DND-41 (cell line): Measurements from ENCODE around the gene F11R.

Experiments used
- EZH2 ChIP-seq: IDR thresholded peaks from 3 replicates; pipeline ENCODE4 v1.6.1; 2012; ENCODE audit warnings: borderline replicate concordance, low read depth, mild to moderate bottlenecking, moderate library complexity, low read length, inconsistent platforms; ENCODE audit not compliant: severe bottlenecking
- TF ChIP-seq, protein P1 (sequence below): IDR thresholded peaks from 2 replicates; pipeline ENCODE4 v1.5.1; 2012; ENCODE audit warnings: borderline replicate concordance, low read length, moderate library complexity, mild to moderate bottlenecking; ENCODE audit not compliant: poor library complexity, severe bottlenecking; ENCODE audit errors: extremely low read depth

DNA sequence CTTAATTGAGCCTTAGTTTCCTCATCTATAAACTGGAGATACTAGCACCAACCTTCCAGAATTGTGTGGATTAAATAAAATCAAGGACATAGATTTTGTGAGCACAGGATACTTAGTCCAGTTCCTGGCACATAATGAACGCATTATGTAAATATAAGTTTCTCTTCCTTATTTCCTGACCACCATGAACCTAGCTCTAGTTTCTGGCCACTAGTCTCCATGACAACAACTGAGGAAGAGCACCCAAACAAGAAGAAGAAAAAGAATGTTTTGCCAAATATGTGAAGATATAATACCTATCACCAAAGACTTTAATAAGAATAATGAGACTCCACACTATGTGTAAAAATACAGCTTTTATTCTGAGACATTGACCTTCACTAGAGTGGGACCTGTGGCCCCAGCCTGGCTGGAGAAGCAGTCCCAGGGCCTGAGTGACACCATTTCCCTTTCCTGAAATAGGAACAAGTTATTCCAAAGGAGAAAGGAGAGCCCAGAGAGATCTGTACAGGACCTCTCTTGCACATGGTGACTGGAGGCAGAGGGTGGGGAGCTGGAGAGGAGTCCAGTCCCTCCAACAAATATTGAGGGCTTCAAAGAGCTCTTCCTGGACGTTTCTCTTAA lies 25.8 kb upstream of the F11R start:
- TF ChIP-seq, protein P1, sequence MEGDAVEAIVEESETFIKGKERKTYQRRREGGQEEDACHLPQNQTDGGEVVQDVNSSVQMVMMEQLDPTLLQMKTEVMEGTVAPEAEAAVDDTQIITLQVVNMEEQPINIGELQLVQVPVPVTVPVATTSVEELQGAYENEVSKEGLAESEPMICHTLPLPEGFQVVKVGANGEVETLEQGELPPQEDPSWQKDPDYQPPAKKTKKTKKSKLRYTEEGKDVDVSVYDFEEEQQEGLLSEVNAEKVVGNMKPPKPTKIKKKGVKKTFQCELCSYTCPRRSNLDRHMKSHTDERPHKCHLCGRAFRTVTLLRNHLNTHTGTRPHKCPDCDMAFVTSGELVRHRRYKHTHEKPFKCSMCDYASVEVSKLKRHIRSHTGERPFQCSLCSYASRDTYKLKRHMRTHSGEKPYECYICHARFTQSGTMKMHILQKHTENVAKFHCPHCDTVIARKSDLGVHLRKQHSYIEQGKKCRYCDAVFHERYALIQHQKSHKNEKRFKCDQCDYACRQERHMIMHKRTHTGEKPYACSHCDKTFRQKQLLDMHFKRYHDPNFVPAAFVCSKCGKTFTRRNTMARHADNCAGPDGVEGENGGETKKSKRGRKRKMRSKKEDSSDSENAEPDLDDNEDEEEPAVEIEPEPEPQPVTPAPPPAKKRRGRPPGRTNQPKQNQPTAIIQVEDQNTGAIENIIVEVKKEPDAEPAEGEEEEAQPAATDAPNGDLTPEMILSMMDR: no peak
- no peak for TF ChIP-seq EZH2
